HG03558 (cell line): ENCODE data around the gene MLIP.
A peak's percentile ranks its signal among the peaks of the same experiment; 100 is the strongest.

Experiments
- ATAC-seq: cut with Tn5 transposase; IDR thresholded peaks from one replicate; pipeline ENCODE4 v1.9.1; 2021; ENCODE audit warnings: moderate number of reproducible peaks; ENCODE audit not compliant: unreplicated experiment; ENCODE audit errors: extremely low read depth

MLIP gene

GRCh38 chr6:54094786-54095185 is 16.5 kb upstream of the MLIP start:
- ATAC-seq, result no peak

- ATAC-seq, result no peak
Measured at GRCh38 chr6:54095723-54096122, 15.5 kb upstream of the MLIP start.

GRCh38 chr6:54096811-54097210 is 14.4 kb upstream of the MLIP start:
- no peak for ATAC-seq

GRCh38 chr6:54097753-54098152 is 13.5 kb upstream of the MLIP start:
- no peak for ATAC-seq

GRCh38 chr6:54098450-54099044 is 12.7 kb upstream of the MLIP start:
- no peak for ATAC-seq

- no peak for ATAC-seq
Measured at GRCh38 chr6:54099225-54099624, 12.0 kb upstream of the MLIP start.

- ATAC-seq, result peak; percentile 72
Measured at GRCh38 chr6:54100411-54101006, 10.7 kb upstream of the MLIP start.

GRCh38 chr6:54102238-54102637 is 9.0 kb upstream of the MLIP start:
- no peak for ATAC-seq

GRCh38 chr6:54103497-54103896 is 7.7 kb upstream of the MLIP start:
- ATAC-seq, result no peak

GRCh38 chr6:54106727-54107126 is 4.5 kb upstream of the MLIP start:
- no peak for ATAC-seq

- ATAC-seq, result no peak
Measured at GRCh38 chr6:54107470-54108090, 3.7 kb upstream of the MLIP start.

GRCh38 chr6:54108271-54108670 is 3.0 kb upstream of the MLIP start:
- no peak for ATAC-seq

- ATAC-seq, result no peak
Measured at GRCh38 chr6:54109586-54109985, 1.7 kb upstream of the MLIP start.

- ATAC-seq, result no peak
Measured at GRCh38 chr6:54112151-54112650, 958 bp downstream of the MLIP start.

- no peak for ATAC-seq
Measured at GRCh38 chr6:54114991-54115390, 3.7 kb downstream of the MLIP start.

- ATAC-seq, result no peak
Measured at GRCh38 chr6:54115966-54116365, 4.7 kb downstream of the MLIP start.

GRCh38 chr6:54118117-54118516 is 6.9 kb downstream of the MLIP start:
- ATAC-seq, result no peak

- no peak for ATAC-seq
Measured at GRCh38 chr6:54125493-54125892, 14.2 kb downstream of the MLIP start.

- no peak for ATAC-seq
Measured at GRCh38 chr6:54130179-54130578, 18.9 kb downstream of the MLIP start.

GRCh38 chr6:54132587-54132986 is 21.3 kb downstream of the MLIP start:
- no peak for ATAC-seq

GRCh38 chr6:54133186-54133585 is 21.9 kb downstream of the MLIP start:
- ATAC-seq, result no peak

GRCh38 chr6:54134935-54135334 is 23.7 kb downstream of the MLIP start:
- ATAC-seq, result no peak
